Stimulated activated memory B cell treated with anti-CD40 and anti-IgM and Interleukin-4, amounts not matched to agents 10 μg/mL and 1 μg/mL and 100 μg/mL, for 72 hours (primary cell): ENCODE measurements around the gene BAIAP2L2.

ENCODE experiments used
- ATAC-seq: fragments of 150-1000 bp; cut with Tn5 transposase; 2 replicates; pipeline ENCODE4 v1.10.0; 2021
- H3K27ac Mint-ChIP-seq: one replicate; pipeline ENCODE4 v1.8.0; 2022; ENCODE audit warnings: mild to moderate bottlenecking, mixed read lengths
- H3K27me3 Mint-ChIP-seq: one replicate; pipeline ENCODE4 v1.8.0; 2022; ENCODE audit warnings: mixed read lengths
- H3K36me3 Mint-ChIP-seq: one replicate; pipeline ENCODE4 v1.8.0; 2022; ENCODE audit warnings: mixed read lengths
- H3K4me1 Mint-ChIP-seq: one replicate; pipeline ENCODE4 v1.8.0; 2022; ENCODE audit warnings: mixed read lengths
- H3K4me3 Mint-ChIP-seq: one replicate; pipeline ENCODE4 v1.8.0; 2022; ENCODE audit warnings: mild to moderate bottlenecking, moderate library complexity, mixed read lengths
- H3K9me3 Mint-ChIP-seq: one replicate; pipeline ENCODE4 v1.8.0; 2022; ENCODE audit warnings: mixed read lengths

The BAIAP2L2 gene

DNA sequence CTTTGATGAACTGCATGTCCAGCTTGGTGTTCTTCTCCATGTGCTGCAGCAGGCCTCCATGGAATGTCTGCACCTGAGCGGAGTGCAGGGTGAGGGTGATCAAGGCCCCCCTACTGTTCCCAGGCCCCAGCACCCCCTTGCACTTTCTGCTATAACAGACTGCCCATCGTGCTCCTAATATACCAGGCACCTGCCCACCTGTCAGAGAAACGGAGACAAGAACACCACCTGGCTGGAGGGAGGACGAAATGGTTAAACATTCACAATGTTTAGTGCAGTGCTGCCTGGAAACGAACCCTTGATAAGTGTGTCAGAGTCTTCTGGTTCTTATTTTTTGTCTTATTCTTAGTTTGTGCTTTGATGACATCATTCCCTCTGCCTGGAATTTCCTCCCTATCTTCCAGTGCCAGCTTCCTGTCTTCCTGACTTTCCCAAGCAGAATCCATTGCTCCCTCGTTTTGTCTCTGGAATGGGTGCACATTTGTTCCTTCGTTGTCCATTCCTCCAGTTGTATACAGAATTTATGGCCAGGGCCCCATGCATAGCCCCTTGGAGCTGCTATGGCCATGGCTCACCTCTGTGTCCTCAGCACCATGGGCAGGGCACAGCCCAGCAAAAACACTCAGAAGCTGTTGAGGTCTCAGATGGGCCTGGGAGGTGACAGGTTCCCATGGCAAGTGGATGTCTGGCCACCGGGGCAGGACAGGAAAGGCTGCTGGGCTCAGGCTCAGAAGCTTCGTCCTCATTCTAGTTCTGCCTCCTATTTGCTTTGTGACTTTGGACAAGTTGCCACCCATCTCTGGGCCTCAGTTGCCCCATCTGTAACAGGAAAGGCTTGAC is 11.9 kb downstream of the BAIAP2L2 start:
- Mint-ChIP-seq H3K4me3 (no peak overlapping the region), H3K36me3 (peaks cover 15% of the 10 kb centered on the region), H3K27me3 (no peaks in the 10 kb centered on the region), H3K27ac (no peak overlapping the region), H3K4me1 (no peaks in the 10 kb centered on the region), H3K9me3 (no peaks in the 10 kb centered on the region)
- no peak for ATAC-seq

DNA sequence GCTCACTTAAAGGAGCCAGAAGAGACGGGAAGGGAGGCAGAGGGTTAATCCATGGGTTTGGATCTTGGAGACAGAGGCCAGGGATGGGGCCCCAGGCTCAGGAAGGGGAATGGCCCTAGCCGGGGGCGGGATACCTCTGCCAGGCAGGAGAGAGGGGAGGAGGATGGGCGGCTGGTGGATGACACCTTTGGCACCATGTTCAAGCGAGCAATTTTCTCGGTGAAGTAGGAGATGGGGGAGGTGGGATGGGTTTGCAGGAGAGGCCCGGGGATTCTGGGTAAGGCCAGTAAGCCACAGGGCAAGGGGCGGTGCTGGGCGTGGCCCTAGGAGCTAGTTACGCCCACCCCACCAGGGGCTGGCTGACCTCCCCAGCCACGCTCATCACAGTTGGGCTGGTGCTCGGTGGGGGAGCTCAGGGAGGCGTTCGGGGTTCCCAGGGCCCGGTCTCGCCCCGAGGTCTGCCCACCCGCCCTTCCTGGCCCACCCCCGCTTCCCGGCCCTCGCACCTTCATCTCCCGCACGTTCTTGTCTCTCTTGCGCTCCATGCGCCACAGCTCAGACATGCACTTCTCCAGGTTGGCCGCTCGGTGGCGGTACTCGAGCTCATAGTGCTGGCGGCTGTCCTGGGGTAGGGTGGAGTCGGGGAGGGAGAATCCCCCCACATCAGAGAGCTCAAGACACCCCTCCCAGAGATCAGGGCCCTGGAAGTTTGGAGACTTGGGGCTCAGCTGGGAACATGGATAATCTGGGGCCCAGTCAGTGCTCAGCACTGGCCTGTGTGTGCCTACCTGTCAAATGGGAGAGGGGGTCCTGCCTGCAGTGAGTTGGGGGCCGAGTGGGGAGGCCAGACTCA is 12.7 kb downstream of the BAIAP2L2 start:
- Mint-ChIP-seq H3K4me3 (no peak overlapping the region), H3K27me3 (no peaks in the 10 kb centered on the region), H3K4me1 (no peaks in the 10 kb centered on the region), H3K9me3 (no peaks in the 10 kb centered on the region), H3K27ac (no peak overlapping the region), H3K36me3 (peaks cover 21% of the 10 kb centered on the region)
- peak; percentile 27 for ATAC-seq

DNA sequence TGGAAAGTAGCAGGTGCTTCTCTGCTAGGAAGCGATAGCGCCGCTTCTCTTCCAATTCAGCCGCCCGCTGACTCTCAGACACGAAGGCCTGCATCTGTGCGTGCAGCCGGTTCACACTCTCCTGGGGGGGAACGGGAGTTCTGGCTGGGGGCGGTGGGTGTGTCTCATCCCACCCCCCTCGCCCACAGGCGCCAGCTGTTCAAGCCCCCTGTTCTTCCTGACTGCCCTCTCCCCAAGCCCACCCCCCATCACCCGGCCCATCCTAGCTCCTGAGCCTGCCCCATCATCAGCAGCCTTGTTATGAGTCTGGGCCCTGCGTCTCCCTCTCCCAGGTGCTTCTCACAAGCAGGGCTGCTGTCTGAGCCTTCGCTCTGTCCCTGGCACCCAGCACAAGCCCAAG is 13.4 kb downstream of the BAIAP2L2 start:
- Mint-ChIP-seq H3K4me3 (no peak overlapping the region), H3K4me1 (no peaks in the 10 kb centered on the region)
- ATAC-seq = no peak

DNA sequence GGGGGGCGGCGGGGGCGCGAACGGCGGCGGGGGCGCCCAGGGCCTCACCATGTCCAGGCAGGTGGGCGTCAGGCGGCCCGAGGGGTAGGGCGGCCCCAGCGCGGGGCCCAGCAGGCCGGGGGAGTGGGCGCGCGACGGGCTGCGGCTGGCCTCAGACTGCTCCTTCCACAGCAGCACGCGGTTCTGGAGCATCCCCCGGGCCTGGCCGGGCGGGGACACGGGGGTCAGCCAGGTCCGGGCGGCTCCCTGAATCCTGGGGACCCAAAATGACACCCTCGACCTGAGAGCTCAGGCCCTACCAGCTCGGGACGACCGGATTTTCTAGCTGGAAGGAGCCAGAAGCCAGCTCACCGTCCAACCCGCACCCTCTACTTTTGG is 21.0 kb downstream of the BAIAP2L2 start:
- peak; percentile 56 for ATAC-seq
- H3K27ac Mint-ChIP-seq = no peak overlapping the region
- H3K36me3 Mint-ChIP-seq = peaks cover 23% of the 10 kb centered on the region
- H3K27me3 Mint-ChIP-seq = peaks cover 16% of the 10 kb centered on the region
- H3K4me3 Mint-ChIP-seq = no peak overlapping the region
- no peaks in the 10 kb centered on the region for H3K9me3 Mint-ChIP-seq
- no peaks in the 10 kb centered on the region for H3K4me1 Mint-ChIP-seq

More for the DNA sequence above, 13.4 kb downstream of the BAIAP2L2 start:
- no peak overlapping the region for H3K27ac Mint-ChIP-seq
- H3K36me3 Mint-ChIP-seq = peaks cover 21% of the 10 kb centered on the region
- H3K9me3 Mint-ChIP-seq = no peaks in the 10 kb centered on the region
- no peaks in the 10 kb centered on the region for H3K27me3 Mint-ChIP-seq

DNA sequence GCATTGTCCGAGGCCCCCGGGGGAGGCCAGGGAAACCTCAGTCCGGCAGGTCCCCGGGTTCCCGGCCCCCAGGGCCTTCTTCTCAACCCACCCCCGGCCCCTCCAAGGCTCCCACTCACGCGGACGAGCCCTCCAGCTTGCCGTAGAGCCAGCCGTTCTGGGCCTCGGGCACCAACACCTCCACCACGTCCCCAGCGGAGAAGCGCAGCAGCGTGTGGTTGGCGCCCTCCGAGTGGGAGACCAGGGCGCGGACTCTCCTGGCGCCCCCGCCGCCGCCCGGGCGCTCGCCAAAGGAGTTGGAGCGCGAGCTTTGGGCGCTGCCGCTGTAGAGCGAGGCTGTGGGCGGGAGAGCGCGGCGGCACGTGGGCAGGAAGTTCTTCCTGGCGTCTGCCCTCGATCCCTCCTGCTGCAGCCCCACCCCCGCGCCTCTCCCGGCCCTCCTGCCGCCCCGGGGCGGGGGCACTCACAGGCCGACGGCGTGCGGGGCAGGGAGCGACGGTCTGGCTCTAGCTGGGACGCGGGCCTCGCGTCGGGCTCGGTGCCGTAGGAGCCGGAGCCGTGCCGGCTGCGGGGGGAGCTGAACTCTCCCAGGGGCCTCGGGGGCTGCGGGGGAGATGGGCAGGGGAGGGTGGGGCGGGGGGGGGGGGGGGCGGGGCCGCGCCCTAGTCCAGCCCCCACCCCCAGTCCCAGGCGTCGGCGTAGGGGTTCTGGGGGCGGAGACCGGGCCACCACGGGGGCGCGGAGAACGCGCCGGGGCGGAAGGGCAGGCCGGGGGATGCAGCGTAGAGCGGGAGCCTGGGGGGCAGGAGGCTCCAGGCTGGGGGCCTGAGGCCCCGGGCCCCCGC is 21.6 kb downstream of the BAIAP2L2 start:
- Mint-ChIP-seq H3K36me3 (peaks cover 19% of the 10 kb centered on the region), H3K4me1 (no peaks in the 10 kb centered on the region), H3K9me3 (no peaks in the 10 kb centered on the region), H3K4me3 (no peak overlapping the region), H3K27me3 (peaks cover 19% of the 10 kb centered on the region), H3K27ac (no peak overlapping the region)
- peak; percentile 32 for ATAC-seq

DNA sequence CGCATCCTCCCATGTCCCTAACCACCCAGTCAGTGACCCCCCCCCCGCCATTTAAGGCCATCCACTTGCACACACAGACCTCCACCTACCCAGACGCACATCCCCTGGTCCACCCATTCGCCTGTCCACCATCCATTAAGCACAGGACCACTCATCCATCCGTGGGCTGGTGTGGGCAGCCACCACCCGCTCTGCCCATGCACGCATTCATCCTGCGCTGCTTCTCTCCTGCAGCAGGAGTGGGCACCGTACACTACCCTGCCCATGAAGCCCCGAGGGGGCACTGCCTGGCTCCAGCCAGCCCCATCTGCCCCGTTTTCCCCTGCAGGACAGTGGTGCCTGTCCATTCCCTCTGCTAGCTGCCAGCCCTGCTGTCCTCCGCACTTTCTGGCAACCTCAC is 22.6 kb downstream of the BAIAP2L2 start:
- no peaks in the 10 kb centered on the region for H3K4me1 Mint-ChIP-seq
- ATAC-seq = no peak

DNA sequence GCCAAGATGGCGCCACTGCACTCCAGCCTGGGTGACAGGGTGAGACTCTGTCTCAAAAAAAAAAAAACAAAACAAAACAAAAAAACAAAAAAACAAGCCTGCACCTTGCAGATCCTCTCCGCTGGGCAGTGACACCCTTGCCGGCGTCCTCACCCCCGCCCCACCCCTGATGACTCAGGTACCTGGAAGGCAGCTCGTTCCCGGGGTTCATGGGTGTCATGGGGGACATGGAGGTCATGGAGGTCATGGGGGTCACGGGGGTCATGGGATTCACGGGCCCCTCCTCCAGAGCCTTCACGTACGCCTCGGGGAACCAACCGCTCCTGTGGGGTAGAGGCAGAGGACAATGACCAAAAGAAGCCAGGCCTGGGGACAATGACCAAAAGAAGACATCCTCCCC is 23.5 kb downstream of the BAIAP2L2 start:
- no peak overlapping the region for H3K27ac Mint-ChIP-seq

More for the DNA sequence above, 22.6 kb downstream of the BAIAP2L2 start:
- H3K9me3 Mint-ChIP-seq = no peaks in the 10 kb centered on the region
- peaks cover 11% of the 10 kb centered on the region for H3K36me3 Mint-ChIP-seq
- H3K4me3 Mint-ChIP-seq = no peak overlapping the region
- H3K27ac Mint-ChIP-seq = no peak overlapping the region
- H3K27me3 Mint-ChIP-seq = peaks cover 29% of the 10 kb centered on the region

DNA sequence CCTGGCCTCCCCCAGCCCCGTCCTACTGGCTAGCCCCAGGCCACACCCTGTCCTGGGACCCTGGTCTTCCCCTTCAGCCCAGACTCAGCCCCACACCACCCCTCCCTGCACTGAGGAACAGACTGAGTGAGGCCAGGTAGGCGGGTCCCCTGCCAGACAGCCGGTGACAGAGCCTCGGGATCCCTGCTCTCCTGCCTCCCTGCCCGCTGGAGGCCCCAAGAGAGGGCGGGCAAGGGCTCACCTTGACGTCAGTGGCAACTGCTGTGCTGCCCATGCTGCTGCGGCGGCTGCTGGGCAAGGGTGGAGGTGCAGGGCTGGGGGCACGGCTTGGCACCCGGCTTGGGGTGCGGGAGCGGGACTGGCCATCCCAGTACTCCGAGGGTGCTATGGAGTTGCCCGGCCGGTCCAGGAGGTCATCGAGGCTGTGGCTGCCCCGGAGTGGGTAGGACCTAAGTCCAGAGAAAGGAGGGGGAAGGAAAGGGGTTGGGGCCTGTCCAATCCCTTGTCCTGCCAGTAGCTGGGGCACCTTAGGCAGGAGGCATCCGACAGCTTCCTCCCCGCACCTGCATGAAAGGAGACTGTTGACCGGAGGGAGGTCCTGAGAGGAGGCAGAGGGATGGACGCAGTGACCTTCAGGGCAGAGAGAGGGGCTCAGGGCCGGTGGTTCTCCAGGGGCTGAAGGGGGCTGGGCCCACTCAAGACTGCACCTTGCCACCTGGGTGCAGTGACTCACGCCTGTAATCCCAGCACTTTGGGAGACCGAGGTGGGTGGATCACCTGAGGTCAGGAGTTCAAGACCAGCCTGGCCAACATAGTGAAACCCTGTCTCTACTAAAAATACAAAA is 24.3 kb downstream of the BAIAP2L2 start:
- H3K4me1 Mint-ChIP-seq = peaks cover 10% of the 10 kb centered on the region
- H3K9me3 Mint-ChIP-seq = no peaks in the 10 kb centered on the region
- peaks cover 42% of the 10 kb centered on the region for H3K27me3 Mint-ChIP-seq
- peaks cover 11% of the 10 kb centered on the region for H3K36me3 Mint-ChIP-seq
- ATAC-seq = no peak
- no peak overlapping the region for H3K4me3 Mint-ChIP-seq
- no peak overlapping the region for H3K27ac Mint-ChIP-seq

More for the DNA sequence above, 23.5 kb downstream of the BAIAP2L2 start:
- no peaks in the 10 kb centered on the region for H3K9me3 Mint-ChIP-seq
- no peak overlapping the region for H3K4me3 Mint-ChIP-seq
- H3K4me1 Mint-ChIP-seq = peaks cover 7% of the 10 kb centered on the region
- H3K36me3 Mint-ChIP-seq = peaks cover 11% of the 10 kb centered on the region
- ATAC-seq = no peak
- peaks cover 38% of the 10 kb centered on the region for H3K27me3 Mint-ChIP-seq

DNA sequence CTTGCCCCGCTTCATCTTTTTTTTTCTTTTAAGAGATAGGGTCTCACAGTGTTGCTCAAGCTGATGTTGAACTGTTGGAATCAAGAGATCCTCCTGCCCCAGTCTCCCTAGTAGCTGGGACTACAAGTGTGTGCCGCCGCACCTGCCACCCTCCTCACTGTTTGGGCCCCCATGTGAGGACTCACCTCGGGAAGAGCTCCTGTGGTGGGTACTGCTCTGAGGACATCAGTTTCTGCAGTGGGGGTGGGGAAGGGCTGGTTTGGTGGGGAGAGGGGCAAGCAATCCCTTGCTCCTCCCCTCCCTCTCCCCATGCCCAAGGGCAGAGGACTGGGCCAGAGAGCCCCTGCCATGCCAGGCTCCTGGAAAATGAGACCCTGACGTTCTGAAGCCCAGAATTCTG is 25.0 kb downstream of the BAIAP2L2 start:
- no peak for ATAC-seq
- H3K9me3 Mint-ChIP-seq = no peaks in the 10 kb centered on the region
- peaks cover 11% of the 10 kb centered on the region for H3K36me3 Mint-ChIP-seq
- H3K27me3 Mint-ChIP-seq = peaks cover 43% of the 10 kb centered on the region
- peaks cover 10% of the 10 kb centered on the region for H3K4me1 Mint-ChIP-seq
- H3K27ac Mint-ChIP-seq = no peak overlapping the region
- H3K4me3 Mint-ChIP-seq = no peak overlapping the region

DNA sequence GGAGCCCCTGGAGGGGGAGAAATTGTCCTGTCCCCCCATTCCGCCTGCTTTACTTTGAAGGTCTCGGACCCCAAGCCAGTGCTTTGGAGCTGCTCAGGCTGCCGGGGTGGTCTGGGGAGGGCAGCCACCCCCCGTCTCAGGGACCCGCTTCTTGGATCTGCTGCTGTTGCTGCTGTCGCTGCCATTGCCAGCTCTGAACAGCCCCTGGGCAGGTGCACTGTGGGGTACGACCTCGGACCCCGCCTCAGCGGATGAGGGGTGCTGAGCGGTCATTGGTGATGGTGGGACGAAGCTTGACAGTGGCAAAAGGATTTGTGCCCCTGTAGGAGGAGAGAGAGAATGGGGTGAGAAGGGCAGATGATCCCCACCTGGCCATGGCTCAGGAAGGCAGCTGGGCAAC is 25.4 kb downstream of the BAIAP2L2 start:
- Mint-ChIP-seq H3K9me3 (no peaks in the 10 kb centered on the region), H3K4me3 (no peak overlapping the region), H3K36me3 (peaks cover 11% of the 10 kb centered on the region), H3K27me3 (peaks cover 48% of the 10 kb centered on the region), H3K27ac (no peak overlapping the region), H3K4me1 (peaks cover 10% of the 10 kb centered on the region)
- no peak for ATAC-seq

DNA sequence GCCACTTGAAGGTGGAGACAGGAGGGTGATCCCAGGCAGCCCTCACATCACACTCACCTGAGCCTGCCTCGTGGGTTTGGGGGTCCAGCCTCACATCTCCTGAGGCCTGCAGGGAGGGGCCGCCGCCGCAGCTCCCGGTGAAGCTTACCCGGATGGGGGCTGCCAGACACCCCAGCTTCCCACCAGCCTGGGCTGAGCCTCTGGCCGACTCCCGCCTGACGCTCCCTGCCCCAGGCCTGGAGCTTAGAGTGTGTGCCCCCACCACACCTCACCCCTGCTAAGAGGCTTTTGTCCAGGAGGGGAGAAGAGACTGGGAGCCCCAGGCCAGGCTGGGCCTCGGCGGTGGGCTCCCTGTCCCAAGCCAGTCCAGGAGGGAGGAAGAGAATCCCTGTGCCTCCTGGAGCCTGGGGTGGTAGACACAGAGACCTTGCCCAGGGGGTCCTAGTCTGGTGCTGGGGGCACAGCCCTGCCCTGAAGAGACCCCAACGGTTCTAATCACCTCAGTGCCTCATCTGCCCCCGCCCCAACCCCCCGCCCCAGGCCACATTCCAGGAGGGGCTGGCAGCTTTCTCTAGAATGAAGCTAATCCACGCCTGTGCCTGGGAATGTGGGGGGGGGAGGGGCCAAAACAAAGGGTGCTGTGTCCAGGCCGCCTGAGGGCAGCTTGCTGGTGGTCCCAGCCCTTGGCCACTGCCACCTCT is 26.4 kb downstream of the BAIAP2L2 start, which contains the start of gene SLC16A8:
Gene SLC16A8, minus strand, starts transcription at position 254 of the 701 bp plus-strand sequence. CDS start 1,311 bp downstream, outside the sequence.
- H3K4me3 Mint-ChIP-seq = no peak within 1 kb of the TSS
- ATAC-seq = no peak
- H3K4me1 Mint-ChIP-seq = peaks cover 10% of the 10 kb centered on the region
- H3K27ac Mint-ChIP-seq = no peak within 1 kb of the TSS
- no peaks in the 10 kb centered on the region for H3K9me3 Mint-ChIP-seq
- peaks cover 56% of the 10 kb centered on the region for H3K27me3 Mint-ChIP-seq
- peaks cover 11% of the 10 kb centered on the region for H3K36me3 Mint-ChIP-seq

DNA sequence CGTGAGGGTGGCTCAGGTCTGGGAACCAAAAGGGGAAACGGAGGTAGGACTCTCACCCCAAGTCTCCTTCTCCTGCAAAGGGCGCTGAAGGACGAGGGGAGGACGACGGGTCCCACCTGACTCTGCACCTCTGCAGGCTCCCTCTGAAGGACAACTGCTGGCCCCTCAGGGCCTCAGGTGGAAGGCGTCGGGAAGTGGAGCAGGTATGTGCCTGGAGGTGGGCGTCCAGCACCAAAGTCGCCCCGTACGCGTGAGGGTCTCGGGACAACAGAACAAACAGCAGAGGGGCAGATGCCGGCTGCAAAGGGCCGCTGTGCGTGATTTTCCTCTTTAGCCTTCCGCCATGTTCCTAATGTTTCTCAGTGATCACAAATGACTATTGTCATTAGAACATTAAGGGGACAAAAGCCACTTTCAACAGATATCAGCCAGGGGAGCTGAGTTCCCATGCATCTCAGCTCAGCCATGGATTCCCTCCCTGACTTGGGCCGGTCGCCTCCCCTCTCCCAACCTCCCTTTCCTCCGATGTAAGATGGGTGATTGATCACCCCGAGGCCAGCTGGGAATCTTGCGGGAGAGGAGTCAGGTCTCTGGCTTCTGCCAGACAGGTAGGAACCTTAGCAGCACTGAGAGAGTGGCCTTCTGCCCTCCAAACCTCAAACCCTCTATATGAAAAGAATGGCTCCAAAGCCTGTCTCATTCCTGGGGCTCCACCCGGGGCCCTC is 27.3 kb downstream of the BAIAP2L2 start:
- Mint-ChIP-seq H3K27ac (no peak overlapping the region), H3K4me3 (no peak overlapping the region), H3K9me3 (no peaks in the 10 kb centered on the region), H3K27me3 (peaks cover 52% of the 10 kb centered on the region), H3K4me1 (peaks cover 10% of the 10 kb centered on the region), H3K36me3 (peaks cover 11% of the 10 kb centered on the region)
- no peak for ATAC-seq
